Stimulated activated CD4-positive, alpha-beta T cell treated with anti-CD3 and anti-CD28 coated beads, Interleukin-4, amount 100 ng/mL, for 4 hours (primary cell): ENCODE results near the gene ZNF649.
"Not testable (repeated sequence)": the region's sequence is repeated elsewhere in the genome, so short reads cannot be mapped to it uniquely, and the experiment has no call there.

Experiments used
- DNase-seq, 2 experiments: peaks; one replicate each; pipeline ENCODE4 v3.0.0-alpha.2; 2020

Gene ZNF649

DNA sequence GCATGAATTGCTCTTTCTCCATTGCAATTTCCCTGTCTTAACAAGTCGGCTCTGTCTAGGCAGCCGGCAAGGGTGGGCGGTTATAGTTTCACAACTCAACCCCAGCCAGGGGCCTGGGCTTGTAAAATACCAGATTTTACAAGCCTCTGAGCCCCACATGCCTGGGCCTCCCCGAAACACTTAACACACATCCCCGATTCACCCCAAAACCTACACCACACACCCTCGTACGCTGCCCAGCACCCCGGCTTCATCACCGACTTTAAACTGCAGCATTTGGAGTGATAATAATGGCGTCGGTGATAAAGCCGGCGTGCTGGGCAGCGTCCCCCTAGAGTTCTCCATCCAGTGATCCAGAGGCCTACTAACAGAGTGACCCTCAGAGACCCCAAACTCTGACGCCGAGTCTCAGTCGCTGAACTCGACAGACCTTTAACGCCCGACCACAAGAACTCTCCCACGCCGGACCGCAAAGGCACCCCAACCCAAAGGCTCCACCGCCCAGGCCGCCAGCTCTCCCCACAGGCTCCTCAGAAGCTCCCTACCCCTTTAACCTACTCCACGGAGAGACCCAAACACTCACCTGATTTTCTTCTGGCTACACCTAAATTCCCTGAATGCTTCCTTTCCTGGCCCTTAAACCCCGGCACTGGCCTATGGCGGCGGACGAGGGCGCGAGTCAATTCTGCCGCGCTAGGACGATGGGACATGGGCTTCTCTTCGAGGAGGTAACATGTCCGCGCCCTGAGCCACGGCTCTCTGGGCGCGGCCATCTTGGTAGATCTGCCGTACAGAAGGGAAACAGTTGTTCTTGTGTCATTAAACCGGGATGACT, at the start of gene ZNF649:
Gene ZNF649, minus strand, starts transcription at position 687 of the 835 bp plus-strand sequence. CDS start 4,910 bp downstream, outside the sequence.
- DNase-seq: peak; percentile 76 to 78

DNA sequence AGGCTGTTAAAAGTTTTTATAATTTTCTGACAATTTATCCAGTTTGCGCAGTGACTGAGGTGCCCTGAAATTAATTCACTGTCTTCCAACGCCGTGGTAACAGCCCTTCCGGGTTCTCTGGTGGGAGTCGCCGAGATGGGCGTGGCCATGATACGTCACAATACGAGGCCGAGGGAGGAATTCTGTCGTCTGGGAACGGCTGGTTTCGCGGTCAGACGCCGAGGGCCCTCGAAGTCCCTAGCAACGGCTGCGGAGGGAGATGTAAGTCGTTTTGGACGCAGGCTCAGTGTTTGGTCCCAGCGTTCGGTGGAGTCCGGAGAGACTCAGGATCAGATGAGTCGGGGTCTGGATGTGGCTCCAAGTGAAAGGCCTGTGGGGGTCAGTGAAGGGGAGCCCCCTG, 44.2 kb upstream of the ZNF649 start:
- no peak for DNase-seq

DNA sequence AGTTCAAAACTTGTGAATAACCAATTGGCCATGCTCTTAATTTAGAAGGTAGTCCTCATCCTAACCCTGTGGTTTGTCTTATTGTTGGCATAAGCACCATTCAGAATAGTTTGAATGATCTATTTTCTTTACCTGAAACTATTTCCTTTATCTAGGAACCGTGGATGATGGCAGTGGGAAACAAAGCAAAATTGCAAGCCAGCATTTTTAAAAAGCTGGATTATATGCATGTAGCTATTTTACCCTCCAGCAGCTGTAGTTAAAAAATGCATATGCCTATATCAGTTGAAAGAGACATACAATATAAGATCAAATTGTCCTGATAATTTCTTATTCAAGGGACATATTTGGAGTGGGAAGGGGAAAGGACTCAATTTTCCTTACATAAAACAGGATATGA, 41.8 kb upstream of the ZNF649 start:
- no peak for DNase-seq

DNA sequence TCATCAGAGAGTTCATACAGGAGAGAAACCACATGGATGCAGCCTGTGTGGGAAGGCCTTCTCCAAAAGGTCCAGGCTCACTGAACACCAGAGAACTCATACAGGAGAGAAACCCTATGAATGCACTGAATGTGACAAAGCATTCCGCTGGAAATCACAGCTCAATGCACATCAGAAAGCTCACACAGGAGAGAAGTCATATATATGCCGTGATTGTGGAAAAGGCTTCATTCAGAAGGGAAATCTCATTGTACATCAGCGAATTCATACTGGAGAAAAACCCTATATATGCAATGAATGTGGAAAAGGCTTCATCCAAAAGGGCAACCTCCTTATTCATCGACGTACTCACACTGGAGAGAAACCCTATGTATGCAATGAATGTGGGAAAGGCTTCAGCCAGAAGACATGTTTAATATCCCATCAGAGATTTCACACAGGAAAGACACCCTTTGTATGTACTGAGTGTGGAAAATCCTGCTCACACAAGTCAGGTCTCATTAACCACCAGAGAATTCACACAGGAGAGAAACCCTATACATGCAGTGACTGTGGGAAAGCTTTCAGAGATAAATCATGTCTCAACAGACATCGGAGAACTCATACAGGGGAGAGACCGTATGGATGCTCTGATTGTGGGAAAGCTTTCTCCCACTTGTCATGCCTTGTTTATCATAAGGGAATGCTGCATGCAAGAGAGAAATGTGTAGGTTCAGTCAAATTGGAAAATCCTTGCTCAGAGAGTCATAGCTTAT, 40.2 kb upstream of the ZNF649 start:
- DNase-seq: no peak

DNA sequence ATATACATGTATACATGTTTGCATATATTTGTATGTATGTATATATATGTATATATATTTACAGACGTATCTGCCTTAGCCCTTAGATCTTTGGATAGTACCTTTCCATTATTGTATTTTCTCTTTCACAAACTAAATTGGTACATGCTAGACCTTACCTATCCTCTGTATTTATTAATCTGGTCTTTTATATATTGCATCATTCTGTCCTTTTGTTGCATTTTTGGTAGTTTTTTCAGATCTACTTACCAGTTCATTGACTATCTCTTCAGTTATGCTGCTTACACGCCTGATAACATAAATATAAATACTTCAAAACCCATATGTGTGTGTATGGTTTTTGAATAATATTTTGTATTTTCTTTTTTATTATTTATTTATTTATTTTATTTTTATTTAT, 34.1 kb upstream of the ZNF649 start:
- no peak for DNase-seq

DNA sequence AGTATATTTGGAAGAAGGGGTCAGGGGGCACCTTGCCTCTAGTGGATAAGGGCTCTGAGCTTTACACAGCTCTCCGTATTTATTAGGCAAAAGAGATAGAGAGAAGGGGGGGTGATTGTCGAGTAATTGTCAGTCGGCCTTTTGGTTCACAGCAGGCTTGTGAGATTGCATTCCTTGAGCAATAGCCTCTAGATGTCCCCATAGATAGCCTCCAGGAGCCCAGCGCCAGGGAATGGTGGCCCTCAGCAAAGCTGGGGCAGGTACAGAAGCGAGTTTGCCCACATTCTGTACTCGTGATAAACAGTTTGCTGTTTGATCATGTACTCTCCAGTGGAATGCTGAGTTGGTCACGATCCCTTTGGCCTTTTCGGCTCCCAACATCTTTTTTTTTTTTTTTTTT, 27.1 kb upstream of the ZNF649 start:
- no peak for DNase-seq

DNA sequence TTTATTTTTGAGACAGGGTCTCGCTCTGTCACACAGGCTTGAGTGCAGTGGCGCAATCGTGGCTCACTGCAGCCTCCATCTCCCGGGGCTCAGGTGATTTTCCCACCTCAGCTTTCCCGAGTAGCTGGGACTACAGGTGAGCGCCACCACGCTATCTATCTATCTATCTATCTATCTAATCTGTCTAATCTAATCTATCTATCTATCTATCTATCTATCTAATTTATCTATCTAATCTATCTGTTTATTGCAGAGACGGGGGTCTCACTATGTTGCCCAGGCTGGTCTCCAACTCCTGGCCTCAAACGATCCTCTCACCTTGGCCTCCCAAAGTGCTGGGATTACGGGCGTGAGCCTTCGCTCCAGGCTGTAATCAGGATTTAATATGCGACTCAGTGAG, 23.0 kb upstream of the ZNF649 start:
- DNase-seq: no peak

DNA sequence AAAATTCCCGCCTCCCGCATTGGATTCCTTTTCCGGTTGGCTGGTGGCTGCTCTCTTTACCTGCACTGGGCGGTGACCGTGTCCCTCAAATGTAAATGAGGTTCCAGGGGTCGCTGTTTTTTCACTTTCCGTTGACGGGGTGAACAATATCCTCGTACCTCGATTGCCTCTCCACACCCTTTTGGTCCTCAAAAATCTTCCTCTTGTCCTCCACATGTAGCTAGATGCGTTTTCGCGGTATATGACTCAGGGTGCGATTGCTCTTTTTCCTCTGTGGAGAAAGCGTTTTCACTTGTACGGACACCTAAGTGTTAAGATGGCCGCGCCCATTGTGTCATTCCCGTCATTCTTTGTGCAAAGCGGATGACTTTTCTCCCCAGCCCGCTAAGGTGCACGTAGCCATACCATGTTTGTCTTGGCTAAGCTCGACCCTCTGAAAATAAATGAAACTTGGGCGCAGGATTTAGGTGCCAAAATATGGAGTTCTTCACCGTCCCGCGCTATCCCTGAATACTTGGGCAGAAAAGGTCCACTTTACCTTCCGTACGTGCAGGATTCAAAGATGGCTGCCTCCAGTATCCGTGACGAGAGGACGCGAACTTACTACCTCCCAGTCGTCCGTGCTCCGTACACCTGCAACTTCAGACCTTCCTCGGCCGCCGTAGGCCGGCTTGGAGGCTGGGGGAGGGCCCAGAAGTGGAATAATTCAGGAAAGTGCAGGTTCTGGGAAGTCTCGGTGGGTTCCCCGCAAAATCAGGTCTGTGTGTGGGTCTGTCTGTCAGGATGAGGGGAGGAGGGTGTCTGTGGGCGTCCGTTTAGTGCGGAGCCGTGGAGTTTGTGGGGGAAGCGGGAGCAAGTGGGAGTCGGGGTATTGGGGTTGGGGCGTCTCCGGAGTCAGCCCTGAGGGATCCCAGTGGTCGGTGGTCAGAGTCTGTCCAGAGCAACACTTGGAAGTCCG, 22.2 kb upstream of the ZNF649 start, which contains the start of gene ZNF613:
Gene ZNF613, plus strand, starts transcription at position 689 of the 958 bp plus-strand sequence. CDS start 8,749 bp downstream, outside the sequence.
- peak; percentile 74 to 86 for DNase-seq

DNA sequence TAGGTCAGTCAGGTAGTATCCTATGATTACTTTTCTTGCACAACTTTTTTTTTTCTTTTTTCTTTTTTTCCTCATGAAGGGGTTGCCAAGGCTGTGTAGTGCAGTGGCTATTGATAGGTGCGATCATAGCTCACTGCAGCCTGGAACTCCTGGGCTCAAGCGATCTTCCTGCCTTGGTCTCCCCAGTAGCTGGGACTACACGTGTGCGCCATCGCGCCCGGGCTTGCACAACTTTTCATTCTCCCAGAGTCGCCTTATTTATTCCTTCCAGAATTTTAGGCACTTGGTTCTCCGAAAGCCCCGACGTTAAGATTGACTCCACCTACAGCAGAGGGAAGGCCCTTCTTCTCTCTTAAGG, 21.6 kb upstream of the ZNF649 start:
- no peak for DNase-seq

DNA sequence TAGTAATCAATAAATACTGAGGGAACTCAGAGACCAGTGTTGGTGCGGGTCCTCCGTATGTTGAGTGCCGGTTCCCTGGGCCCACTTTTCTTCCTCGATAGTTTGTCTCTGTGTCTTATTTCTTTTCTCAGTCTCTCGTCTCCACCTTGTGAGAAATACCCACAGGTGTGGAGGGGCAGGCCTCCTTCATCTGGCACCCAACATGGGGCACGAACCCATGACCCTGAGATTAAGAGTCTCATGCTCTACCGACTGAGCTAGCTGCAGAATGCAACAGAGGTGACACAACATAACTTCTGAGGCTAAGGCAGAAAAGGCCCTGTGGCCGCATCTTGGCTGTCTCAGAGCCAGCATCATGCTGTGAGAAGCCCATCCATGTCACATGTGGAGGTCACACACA, 17.1 kb upstream of the ZNF649 start:
- DNase-seq: no peak

DNA sequence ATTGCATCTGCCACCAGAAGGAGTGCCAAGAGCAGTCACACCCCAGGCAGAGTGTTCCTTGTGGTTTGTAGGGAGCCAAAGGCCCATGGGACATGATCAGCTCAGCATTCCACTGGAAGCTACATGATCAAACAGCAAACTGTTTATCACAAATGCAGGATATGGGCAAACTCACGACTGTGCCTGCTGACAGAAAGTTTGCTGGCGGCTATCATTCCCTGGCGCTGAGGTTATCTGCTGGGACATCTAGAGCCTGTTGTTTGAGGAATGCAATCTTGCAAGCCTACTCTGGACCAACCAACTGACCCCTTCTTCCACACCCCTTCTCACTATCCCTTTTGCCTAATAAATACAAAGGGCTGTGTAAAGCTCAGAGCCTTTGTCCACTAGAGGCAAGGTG, 14.8 kb upstream of the ZNF649 start:
- DNase-seq: no peak

DNA sequence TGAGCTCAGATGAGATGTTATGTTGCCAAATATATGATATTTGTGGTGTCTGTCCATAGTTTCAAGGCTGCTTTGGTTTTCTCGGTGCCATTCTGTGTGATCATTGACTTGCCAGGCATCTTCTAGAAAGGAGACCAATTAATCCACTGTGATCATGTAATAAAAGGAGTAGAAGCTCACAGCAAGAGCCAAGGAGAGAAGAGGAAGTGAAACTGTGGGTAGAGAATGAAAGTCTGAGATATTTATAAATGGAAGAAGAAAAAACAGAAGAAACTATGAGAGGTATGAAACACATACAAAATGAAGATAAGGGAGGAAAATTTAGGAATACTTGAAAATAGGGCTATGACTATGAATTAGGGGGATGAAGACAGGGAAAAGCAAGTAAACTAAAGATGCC, 11.3 kb upstream of the ZNF649 start:
- no peak for DNase-seq

DNA sequence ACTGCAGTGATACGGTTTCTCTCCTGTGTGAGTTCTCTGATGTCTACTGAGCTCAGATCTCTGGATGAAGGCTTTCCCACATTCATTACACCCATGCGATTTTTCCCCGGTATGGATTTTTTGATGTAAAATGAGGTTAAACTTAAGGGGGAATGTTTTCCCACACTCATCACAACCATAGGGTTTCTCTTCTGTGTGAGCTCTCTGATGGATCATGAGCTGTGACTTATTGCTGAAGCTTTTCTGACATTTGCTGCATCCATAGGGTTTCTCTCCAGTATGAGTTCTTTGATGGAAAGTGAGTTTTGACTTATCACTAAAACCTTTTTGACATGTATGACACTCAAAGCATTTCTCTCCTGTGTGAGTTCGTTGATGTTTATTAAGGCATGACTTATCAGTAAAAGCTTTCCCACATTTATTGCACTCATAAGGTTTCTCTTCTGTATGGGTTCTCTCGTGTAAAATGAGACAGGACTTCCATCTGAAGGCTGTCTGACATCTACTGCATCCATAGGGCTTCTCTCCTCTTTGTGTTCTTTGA, 10.6 kb upstream of the ZNF649 start:
- DNase-seq: no peak

DNA sequence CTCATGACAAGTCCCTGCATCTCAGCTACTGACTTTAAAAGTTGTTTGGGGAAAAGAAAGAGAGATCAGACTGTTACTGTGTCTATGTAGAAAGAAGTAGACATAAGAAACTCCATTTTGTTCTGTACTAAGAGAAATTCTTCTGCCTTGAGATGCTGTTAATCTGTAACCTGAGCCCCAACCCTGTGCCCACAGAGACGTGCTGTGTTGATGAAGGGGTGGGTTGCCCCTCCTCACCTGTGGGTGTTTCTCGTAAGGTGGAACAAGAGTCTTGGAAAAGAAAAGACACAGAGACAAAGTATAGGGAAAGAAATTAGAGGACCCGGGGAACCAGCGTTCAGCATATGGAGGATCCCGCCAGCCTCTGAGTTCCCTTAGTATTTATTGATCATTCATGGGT, 3.2 kb upstream of the ZNF649 start:
- DNase-seq: not testable (repeated sequence)

DNA sequence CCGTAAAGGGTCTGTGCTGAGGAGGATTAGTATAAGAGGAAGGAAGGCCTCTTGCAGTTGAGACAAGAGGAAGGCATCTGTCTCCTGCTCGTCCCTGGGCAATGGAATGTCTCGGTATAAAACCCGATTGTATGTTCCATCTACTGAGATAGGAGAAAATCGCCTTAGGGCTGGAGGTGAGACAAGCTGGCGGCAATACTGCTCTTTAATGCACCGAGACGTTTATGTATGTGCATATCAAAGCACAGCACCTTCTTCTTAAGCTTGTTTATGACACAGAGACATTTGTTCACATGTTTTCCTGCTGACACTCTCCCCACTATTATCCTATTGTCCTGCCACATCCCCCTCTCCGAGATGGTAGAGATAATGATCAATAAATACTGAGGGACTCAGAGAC, 1.3 kb upstream of the ZNF649 start:
- DNase-seq: not testable (repeated sequence)

DNA sequence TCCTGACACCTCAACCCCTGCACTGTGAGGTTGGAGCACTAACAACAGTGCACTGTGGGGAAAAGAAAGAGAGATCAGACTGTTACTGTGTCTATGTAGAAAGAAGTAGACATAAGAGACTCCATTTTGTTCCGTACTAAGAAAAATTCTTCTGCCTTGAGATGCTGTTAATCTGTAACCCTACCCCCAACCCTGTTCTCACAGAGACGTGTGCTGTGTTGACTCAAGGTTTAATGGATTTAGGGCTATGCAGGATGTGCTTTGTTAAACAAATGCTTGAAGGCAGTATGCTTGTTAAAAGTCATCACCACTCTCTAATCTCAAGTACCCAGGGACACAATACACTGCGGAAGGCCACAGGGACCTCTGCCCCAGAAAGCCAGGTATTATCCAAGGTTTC, 822 bp upstream of the ZNF649 start:
- DNase-seq: not testable (repeated sequence)

DNA sequence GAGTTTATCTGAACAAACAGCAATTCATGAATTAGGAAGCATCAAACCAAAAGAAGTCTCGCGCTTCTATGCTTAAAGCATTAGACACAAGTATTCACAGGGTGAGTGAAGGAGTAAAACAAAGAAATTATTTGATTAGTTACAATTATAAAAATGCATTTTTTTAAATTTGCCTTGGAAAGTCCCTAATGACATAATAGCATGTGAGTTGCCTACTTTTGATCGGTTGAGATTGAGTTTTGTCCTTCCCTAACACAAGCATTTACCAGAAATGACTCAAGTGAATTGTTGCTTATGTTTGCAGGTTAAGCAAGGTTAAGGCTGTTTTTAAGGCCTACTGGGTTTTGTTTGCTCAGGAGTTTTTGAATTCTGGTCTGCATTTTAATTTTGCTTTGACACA, 389 bp upstream of the ZNF649 start:
- DNase-seq: no peak

DNA sequence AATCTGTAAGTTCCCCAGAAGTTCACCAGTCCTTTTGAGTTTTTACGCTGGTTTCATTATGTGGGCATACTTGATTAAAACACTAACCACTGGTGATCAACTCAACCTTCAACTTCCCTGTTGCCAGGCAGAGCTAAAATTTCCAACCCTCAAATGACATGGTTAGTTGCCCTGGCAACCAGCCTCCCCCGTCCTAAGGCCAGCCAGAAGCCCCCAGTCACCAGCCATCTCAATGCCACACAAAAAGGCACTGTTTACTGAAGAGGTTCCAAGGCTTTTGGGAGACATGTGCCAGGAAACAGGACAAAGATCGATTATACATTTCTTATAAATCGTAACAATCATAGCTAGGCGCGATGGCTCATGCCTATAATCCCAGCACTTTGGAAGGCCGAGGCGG, 1.6 kb downstream of the ZNF649 start:
- no peak for DNase-seq

DNA sequence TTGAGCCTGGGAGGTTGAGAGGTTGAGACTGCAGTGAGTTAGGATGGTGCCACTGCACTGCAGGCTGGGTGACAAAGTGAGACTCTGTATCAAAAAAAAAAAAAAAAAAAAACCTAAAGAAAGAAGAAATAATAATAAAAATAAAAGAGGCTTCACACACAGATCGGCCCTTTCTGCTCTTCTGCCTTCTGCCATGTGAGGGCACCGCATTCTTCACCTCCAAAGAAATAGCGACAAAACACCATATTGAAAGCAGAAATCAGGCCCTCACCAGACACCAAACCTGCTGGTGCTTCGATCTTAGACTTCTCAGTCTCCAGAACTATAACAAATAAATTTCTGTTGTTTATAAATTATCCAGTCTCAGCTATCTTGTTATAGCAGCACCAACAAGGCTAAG, 3.0 kb downstream of the ZNF649 start:
- no peak for DNase-seq

DNA sequence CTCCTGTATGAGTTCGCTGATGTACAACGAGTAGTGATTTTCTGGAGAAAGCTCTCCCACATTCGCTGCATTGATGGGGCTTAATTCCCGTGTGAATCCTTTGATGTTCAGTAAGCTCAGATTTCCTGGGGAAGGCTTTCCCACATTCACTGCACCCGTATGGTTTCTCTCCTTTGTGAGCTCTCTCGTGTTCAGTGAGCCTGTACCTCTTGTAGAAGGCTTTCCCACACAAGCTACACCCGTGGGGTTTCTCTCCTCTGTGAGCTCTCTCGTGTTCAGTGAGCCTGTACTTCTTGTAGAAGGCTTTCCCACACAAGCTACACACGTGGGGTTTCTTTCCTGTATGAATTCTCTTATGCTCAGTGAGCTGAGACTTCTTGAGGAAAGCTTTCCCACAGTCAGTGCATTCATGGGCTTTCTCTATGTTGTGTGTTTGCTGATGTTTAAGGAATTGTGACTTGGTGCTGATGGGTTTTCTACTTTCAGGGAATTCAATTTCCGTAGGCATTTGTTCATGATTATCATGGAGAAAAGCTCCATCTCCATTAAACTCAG, 13.5 kb downstream of the ZNF649 start:
- no peak for DNase-seq

DNA sequence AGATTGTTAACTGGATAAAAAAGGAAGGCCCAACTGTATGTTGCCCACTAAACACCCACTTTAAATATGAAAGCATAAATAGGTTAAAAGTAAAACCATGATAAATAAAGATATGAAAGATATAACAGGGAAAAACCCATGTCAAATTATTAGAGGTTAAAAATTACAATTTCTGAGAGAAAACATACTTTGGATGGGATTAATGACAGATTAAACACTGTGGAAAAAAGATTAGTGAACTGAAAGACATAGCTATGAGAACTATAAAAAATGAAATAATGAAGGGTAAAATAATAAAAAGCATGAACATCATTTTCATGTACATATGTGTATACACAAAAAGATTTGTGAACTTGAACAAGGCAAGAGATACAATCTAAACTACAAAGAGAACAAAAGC, 14.9 kb downstream of the ZNF649 start:
- no peak for DNase-seq
